Stimulated activated effector memory CD8-positive, alpha-beta T cell treated with anti-CD3 and anti-CD28 coated beads, Interleukin-12 subunit alpha, Interleukin-12 subunit beta, amount 100 ng/mL, for 72 hours (primary cell): ENCODE measurements around the gene SAPCD1.

Experiments
- ATAC-seq: fragments of 150-1000 bp; cut with Tn5 transposase; 2 replicates; pipeline ENCODE4 v1.10.0; 2021
- DNase-seq, 2 donors: peaks; one replicate each; pipeline ENCODE4 v3.0.0; 2021 to 2022; ENCODE audit warnings: low spot score in 2 of 2
- H3K27ac Mint-ChIP-seq: one replicate; pipeline ENCODE4 v1.8.0; 2022; ENCODE audit warnings: mild to moderate bottlenecking, mixed read lengths
- H3K36me3 Mint-ChIP-seq: one replicate; pipeline ENCODE4 v1.8.0; 2022; ENCODE audit warnings: mild to moderate bottlenecking, mixed read lengths
- H3K4me1 Mint-ChIP-seq: one replicate; pipeline ENCODE4 v1.8.0; 2022; ENCODE audit warnings: mixed read lengths
- H3K4me3 Mint-ChIP-seq: one replicate; pipeline ENCODE4 v1.8.0; 2022; ENCODE audit warnings: mild to moderate bottlenecking, mixed read lengths
- H3K9me3 Mint-ChIP-seq: one replicate; pipeline ENCODE4 v1.8.0; 2022; ENCODE audit warnings: mixed read lengths

Gene SAPCD1

GRCh38 chr6:31762356-31762755 is at the start of gene SAPCD1:
Gene SAPCD1 (plus strand): TSS chr6:31762656. CDS start chr6:31763055, 399 bp downstream.
- Mint-ChIP-seq H3K27ac (peak within 1 kb of the TSS; percentile 88), H3K36me3 (peaks cover 22% of the 10 kb centered on the region), H3K4me1 (peaks cover 18% of the 10 kb centered on the region), H3K4me3 (no peak within 1 kb of the TSS), H3K9me3 (no peaks in the 10 kb centered on the region)
- ATAC-seq (no peak), DNase-seq (no peak)

DNA sequence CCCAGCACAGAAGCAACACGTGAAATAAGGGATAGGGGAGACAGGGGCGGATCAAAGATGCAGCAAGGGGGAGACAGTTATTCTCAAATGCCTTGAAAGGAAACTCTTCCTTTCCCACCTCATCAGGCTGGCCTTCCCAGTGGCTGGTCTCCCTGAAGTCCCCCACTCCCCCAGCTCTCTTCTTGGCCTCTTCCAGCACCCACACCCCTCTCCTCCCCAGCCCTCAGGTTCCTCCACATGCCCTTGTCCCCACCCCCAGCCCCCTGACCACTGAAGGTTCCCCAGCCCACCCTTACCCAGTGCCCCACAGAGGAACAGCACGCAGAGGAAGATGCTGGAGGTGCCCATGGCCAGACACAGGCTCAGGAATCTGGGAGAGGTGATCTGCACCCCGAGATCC is 49.0 kb upstream of the SAPCD1 start:
- ATAC-seq, result no peak
- no peak for DNase-seq
- Mint-ChIP-seq H3K4me1 (peaks cover 18% of the 10 kb centered on the region), H3K27ac (no peak overlapping the region), H3K36me3 (no peaks in the 10 kb centered on the region), H3K9me3 (no peaks in the 10 kb centered on the region), H3K4me3 (no peak overlapping the region)

GRCh38 chr6:31713991-31714684 is 48.3 kb upstream of the SAPCD1 start:
- peaks cover 18% of the 10 kb centered on the region for H3K4me1 Mint-ChIP-seq
- ATAC-seq (no peak), DNase-seq (no peak)
- H3K4me3 Mint-ChIP-seq, result no peak overlapping the region
- no peaks in the 10 kb centered on the region for H3K9me3 Mint-ChIP-seq
- no peak overlapping the region for H3K27ac Mint-ChIP-seq
- H3K36me3 Mint-ChIP-seq, result no peaks in the 10 kb centered on the region

DNA sequence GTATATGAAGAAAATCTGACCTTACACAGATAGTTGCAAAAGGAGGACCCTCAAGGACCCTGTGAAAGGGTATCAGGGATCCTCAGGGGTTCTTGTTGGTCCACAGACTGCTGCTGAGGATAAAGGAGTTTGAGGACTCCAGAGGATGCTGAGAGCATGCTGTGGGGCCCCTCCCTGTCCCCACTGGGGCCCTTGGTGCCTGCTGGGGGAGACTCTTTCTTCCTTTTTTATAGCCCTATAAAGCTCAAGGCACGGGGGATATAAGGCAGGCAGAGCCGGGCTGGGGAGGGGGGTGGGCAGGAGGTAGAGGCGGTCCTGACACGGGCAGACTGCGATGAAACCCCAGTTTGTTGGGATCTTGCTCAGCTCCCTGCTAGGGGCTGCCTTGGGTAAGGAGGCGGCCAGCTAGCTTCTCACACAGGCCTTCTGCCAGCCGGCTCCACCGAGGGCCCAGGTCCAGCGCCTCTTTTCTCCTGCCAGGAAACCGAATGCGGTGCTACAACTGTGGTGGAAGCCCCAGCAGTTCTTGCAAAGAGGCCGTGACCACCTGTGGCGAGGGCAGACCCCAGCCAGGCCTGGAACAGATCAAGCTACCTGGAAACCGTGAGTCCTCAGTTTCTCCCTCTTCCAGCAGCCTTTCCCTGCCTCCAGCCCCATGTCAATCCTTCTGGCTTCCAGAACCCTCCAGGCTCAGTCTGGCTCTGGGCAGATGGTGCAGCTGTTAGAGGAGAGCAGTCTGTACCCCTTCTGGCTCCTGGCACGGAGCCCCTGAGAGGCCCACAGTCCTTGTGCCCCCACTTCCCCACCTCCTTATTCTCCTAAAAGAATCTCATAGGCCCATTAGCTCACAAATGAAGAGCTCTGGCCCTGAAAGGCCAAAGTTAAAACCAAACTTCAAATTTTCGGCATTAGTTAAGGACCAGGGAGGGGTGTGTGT is 47.2 kb upstream of the SAPCD1 start, which contains the start of gene LY6G6D:
Gene LY6G6D (plus strand): TSS at position 327 of the 937 bp plus-strand sequence. CDS start 8 bp downstream, at position 335.
- Mint-ChIP-seq H3K27ac (no peak within 1 kb of the TSS), H3K4me3 (no peak within 1 kb of the TSS), H3K4me1 (peaks cover 18% of the 10 kb centered on the region), H3K36me3 (no peaks in the 10 kb centered on the region), H3K9me3 (no peaks in the 10 kb centered on the region)
- DNase-seq, result no peak
- no peak for ATAC-seq

DNA sequence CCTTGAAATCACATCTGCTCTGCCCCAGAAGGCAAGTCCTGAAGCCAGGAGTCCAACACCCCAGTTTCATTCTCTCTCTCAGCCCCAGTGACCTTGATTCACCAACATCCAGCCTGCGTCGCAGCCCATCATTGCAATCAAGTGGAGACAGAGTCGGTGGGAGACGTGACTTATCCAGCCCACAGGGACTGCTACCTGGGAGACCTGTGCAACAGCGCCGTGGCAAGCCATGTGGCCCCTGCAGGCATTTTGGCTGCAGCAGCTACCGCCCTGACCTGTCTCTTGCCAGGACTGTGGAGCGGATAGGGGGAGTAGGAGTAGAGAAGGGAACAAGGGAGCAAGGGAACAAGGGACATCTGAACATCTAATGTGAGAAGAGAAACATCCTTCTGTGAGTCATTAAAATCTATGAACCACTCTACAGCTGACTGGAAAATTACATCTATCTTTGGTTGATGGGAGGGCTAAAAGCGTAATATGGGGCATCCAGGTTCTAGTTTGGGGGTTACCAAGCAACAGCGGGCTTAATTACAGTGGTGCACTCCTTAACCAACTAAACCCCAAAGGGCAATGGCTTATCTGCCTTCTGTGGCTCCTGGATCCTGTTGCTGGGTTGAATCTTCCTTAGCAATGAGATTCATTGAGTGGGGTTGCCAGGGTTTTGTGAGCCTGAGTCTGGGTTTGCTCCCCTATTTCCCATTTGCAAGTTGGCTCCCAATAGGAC is 44.8 kb upstream of the SAPCD1 start:
- H3K36me3 Mint-ChIP-seq, result no peaks in the 10 kb centered on the region
- DNase-seq (no peak), ATAC-seq (no peak)
- H3K9me3 Mint-ChIP-seq, result no peaks in the 10 kb centered on the region
- no peaks in the 10 kb centered on the region for H3K4me1 Mint-ChIP-seq
- H3K4me3 Mint-ChIP-seq, result no peak overlapping the region
- no peak overlapping the region for H3K27ac Mint-ChIP-seq

DNA sequence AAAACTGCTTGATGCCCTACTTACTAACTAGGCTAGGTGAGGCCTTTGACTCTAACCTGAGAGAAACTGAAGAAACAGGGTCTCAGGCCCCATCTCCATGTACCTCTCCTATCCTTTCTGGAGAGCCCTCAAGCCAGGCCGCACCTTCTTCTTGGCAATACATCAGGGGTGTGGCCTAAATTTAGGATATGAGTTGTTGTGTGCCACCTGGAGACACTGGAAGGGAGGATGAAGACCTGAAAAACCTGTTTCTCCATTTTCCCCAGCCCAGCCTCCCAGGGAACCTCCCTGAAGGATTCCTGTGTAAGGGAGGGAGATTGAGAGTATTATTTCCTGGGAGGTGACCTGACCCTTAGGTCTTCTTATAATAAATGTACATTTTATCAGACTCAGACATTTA is 44.2 kb upstream of the SAPCD1 start:
- no peak for DNase-seq
- Mint-ChIP-seq H3K36me3 (peaks cover under 1% of the 10 kb centered on the region), H3K4me3 (no peak overlapping the region), H3K27ac (peak overlapping the region; percentile 10), H3K4me1 (no peaks in the 10 kb centered on the region), H3K9me3 (no peaks in the 10 kb centered on the region)
- no peak for ATAC-seq

DNA sequence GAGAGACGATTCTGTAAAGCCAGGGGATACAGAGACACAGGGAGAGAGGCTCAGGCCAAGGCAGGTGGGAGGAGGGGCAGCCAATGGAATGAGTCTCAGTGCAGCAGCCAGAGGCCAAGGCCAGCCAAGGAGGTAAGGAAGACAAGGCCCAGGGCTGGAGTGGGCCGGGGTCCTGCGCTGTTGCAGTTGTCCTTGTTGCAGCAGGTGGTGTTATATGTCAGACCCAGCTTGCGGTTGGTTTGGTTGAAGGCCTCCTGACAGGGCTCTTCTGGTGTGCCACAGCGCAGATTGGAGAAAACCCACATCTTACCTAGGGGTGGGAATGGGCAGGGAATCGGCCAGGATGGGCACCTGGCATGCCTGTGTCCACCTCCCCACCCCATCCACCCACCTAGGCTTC is 43.5 kb upstream of the SAPCD1 start:
- Mint-ChIP-seq H3K27ac (peak overlapping the region; percentile 60), H3K4me3 (no peak overlapping the region), H3K36me3 (peaks cover 8% of the 10 kb centered on the region), H3K4me1 (peaks cover 4% of the 10 kb centered on the region), H3K9me3 (no peaks in the 10 kb centered on the region)
- DNase-seq (no peak), ATAC-seq (no peak)

DNA sequence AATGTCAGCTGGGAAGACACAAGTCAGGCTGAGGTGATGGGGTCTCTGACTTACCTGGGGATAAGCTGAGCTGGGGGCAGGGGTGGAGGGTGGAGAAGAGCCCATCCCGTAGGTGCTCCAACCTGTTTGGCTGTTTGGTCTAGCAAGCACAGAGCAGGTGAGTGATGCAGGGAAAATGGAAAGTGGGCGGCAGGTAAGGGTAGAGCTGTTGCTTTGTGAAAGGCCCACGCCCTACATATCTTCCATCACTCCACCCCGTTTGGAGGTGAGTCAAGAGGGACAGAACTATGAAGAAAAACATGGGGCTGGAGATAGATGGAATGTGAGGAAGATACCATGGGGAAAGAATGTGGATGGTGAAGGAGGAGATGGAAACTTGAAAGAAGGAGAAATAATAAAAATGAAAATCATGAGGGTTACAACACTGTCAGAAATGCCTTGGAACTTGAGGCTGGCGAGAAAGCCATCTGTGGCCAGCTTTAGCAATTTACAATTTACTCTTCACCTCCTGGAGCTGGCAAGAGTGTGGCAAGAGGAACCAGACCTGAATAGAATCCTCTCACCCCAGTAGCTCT is 42.2 kb upstream of the SAPCD1 start:
- Mint-ChIP-seq H3K36me3 (peaks cover 8% of the 10 kb centered on the region), H3K4me1 (peaks cover 5% of the 10 kb centered on the region), H3K4me3 (no peak overlapping the region), H3K27ac (no peak overlapping the region), H3K9me3 (no peaks in the 10 kb centered on the region)
- no peak for ATAC-seq
- DNase-seq, result no peak

- no peak for ATAC-seq
- Mint-ChIP-seq H3K4me1 (peaks cover 16% of the 10 kb centered on the region), H3K27ac (no peak within 1 kb of the TSS), H3K4me3 (no peak within 1 kb of the TSS), H3K9me3 (no peaks in the 10 kb centered on the region), H3K36me3 (peaks cover 8% of the 10 kb centered on the region)
- DNase-seq, result no peak
These were observed 41.0 kb upstream of the SAPCD1 start, which contains the start of gene LY6G6C for GRCh38 chr6:31721351-31722020. Gene LY6G6C (minus strand): TSS chr6:31721746. CDS start chr6:31721679, 67 bp downstream.

DNA sequence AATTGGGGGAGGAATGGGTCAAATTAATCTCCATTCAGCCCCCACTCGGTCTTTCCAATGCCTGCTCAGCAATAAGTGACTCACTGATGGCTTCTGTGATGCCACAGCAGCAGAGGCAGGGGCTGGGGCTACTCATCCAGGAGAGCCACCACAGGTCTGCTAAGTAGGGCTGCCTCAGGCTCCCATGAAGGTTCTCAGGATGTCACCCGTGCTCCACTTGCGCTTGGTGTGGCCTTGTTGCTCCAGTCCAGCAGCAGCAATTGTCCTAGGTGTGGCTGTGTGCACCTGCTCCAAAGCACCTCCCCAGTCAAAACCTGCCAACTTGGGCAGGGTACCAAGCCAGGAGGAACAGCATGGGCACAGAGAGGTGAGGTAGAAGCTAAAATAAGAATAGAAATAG is 40.3 kb upstream of the SAPCD1 start:
- no peak for DNase-seq
- Mint-ChIP-seq H3K36me3 (peaks cover 8% of the 10 kb centered on the region), H3K4me3 (no peak overlapping the region), H3K27ac (no peak overlapping the region), H3K4me1 (peaks cover 23% of the 10 kb centered on the region), H3K9me3 (no peaks in the 10 kb centered on the region)
- no peak for ATAC-seq

DNA sequence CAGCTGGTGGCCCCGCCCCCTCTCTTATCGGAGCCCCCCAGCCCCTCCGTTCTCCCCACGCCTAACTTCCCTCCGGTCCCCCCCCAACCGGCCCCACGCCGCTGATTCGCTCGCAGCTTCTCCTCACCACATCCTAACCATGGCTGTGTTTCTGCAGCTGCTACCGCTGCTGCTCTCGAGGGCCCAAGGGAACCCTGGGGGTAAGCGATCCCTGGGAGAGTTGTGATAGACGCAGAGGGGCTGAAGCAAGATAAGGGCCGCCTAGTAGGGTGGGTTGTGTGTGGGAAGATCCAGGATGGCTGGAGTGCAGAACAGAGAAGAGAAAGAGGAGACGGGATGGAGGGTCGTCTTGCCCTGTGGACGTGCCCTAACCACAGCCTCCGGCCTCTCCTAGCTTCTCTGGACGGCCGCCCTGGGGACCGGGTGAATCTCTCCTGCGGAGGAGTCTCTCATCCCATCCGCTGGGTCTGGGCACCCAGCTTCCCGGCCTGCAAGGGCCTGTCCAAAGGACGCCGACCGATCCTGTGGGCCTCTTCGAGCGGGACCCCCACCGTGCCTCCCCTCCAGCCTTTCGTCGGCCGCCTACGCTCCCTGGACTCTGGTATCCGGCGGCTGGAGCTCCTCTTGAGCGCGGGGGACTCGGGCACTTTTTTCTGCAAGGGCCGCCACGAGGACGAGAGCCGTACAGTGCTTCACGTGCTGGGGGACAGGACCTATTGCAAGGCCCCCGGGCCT is 39.0 kb upstream of the SAPCD1 start, which contains the start of gene MPIG6B:
Gene MPIG6B (plus strand): TSS at position 129 of the 735 bp plus-strand sequence. CDS start 11 bp downstream, at position 140.
- DNase-seq (no peak), ATAC-seq (no peak)
- H3K27ac Mint-ChIP-seq, result peak within 1 kb of the TSS; percentile 42
- H3K4me1 Mint-ChIP-seq, result peaks cover 33% of the 10 kb centered on the region
- H3K4me3 Mint-ChIP-seq, result no peak within 1 kb of the TSS
- no peaks in the 10 kb centered on the region for H3K9me3 Mint-ChIP-seq
- peaks cover 9% of the 10 kb centered on the region for H3K36me3 Mint-ChIP-seq

DNA sequence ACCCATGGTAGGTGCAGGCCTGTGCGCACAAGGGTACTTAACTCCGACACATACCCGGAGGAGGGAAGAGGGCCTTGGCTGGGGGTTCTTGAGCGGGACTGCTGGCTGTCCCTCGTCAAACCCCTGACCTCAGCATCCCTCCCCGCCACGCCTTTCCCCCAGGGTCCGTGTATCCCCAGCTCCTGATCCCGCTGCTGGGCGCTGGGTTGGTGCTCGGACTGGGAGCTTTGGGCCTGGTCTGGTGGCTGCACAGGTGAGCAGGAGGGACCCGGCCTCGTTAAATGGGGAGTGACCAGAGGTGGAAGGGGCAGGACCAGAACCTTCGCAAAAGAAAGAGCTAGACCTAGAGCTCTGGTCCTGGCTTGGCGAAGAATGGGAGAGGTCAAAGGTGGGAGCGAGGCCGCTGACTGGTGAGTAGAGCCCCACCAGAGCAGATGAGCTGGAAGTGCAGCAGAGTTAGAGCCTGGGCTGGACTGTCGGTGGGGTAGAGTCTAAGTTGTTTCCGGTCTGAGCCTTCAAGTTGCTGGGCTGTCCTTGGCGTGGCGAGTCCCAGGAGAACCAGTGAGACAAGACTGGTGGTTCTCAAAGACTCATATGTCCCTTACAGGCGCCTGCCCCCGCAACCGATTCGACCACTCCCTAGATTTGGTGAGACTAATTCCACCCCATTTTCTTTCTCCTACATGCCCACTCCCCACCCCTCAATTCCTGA is 38.3 kb upstream of the SAPCD1 start:
- no peaks in the 10 kb centered on the region for H3K9me3 Mint-ChIP-seq
- DNase-seq (no peak), ATAC-seq (no peak)
- peak overlapping the region; percentile 42 for H3K27ac Mint-ChIP-seq
- peaks cover 17% of the 10 kb centered on the region for H3K36me3 Mint-ChIP-seq
- H3K4me3 Mint-ChIP-seq, result no peak overlapping the region
- H3K4me1 Mint-ChIP-seq, result peaks cover 40% of the 10 kb centered on the region

- H3K36me3 Mint-ChIP-seq, result peaks cover 33% of the 10 kb centered on the region
These were observed 36.7 kb upstream of the SAPCD1 start for GRCh38 chr6:31725502-31726350.

More at GRCh38 chr6:31725502-31726350, 36.7 kb upstream of the SAPCD1 start:
- H3K27ac Mint-ChIP-seq, result peak overlapping the region; percentile 91
- H3K4me3 Mint-ChIP-seq, result no peak overlapping the region
- H3K9me3 Mint-ChIP-seq, result no peaks in the 10 kb centered on the region
- DNase-seq (no peak), ATAC-seq (no peak)
- peaks cover 56% of the 10 kb centered on the region for H3K4me1 Mint-ChIP-seq
